Body of pancreas (tissue), 4 donors: ENCODE data around the gene GYS1.
"Not testable (repeated sequence)": the region's sequence is repeated elsewhere in the genome, so short reads cannot be mapped to it uniquely, and the experiment has no call there.

Experiments
- POLR2A ChIP-seq, 3 donors: fragments of 450-650 bp; IDR thresholded peaks; one replicate each; pipeline ENCODE4 v1.6.1; 2016; ENCODE audit warnings: antibody characterized with exemption in 3 of 3, mild to moderate bottlenecking in 2 of 3
- TF ChIP-seq, protein P1 (sequence below), 7 experiments: fragments of 450-650 bp in 4 of 7; fragments of 200-600 bp in 3 of 7; sonication (generic) in 3 of 7; IDR thresholded peaks; one replicate each; pipeline ENCODE4 v1.5.1; 2016 to 2019; ENCODE audit warnings: antibody characterized with exemption in 7 of 7

- TF ChIP-seq, protein P1, sequence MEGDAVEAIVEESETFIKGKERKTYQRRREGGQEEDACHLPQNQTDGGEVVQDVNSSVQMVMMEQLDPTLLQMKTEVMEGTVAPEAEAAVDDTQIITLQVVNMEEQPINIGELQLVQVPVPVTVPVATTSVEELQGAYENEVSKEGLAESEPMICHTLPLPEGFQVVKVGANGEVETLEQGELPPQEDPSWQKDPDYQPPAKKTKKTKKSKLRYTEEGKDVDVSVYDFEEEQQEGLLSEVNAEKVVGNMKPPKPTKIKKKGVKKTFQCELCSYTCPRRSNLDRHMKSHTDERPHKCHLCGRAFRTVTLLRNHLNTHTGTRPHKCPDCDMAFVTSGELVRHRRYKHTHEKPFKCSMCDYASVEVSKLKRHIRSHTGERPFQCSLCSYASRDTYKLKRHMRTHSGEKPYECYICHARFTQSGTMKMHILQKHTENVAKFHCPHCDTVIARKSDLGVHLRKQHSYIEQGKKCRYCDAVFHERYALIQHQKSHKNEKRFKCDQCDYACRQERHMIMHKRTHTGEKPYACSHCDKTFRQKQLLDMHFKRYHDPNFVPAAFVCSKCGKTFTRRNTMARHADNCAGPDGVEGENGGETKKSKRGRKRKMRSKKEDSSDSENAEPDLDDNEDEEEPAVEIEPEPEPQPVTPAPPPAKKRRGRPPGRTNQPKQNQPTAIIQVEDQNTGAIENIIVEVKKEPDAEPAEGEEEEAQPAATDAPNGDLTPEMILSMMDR (IDR thresholded peaks at IDR 0.05), result not testable (repeated sequence)
- not testable (repeated sequence) for TF ChIP-seq POLR2A (IDR thresholded peaks at IDR 0.05)
These were observed 32.0 kb upstream of the GYS1 start for GRCh38 chr19:49025088-49025487.
